Ishikawa (cell line): ENCODE data around the gene P2RX6.

Source experiments
- CEBPB ChIP-seq: IDR thresholded peaks from 2 replicates; pipeline ENCODE4 v1.6.1; 2012
- EGR1 ChIP-seq: IDR thresholded peaks from 2 replicates; pipeline ENCODE4 v1.6.1; 2012
- EP300 ChIP-seq: IDR thresholded peaks from 2 replicates; pipeline ENCODE4 v1.6.1; 2012; ENCODE audit warnings: borderline replicate concordance
- FOXM1 ChIP-seq: IDR thresholded peaks from 2 replicates; pipeline ENCODE4 v1.6.1; 2012; ENCODE audit warnings: low read depth, borderline replicate concordance
- NFIC ChIP-seq: IDR thresholded peaks from 2 replicates; pipeline ENCODE4 v1.6.1; 2012
- RAD21 ChIP-seq: IDR thresholded peaks from 2 replicates; pipeline ENCODE4 v1.6.1; 2012; ENCODE audit warnings: low read depth
- TAF1 ChIP-seq: IDR thresholded peaks from 2 replicates; pipeline ENCODE4 v1.6.1; 2012; ENCODE audit warnings: low read depth, mild to moderate bottlenecking
- TCF12 ChIP-seq: IDR thresholded peaks from 2 replicates; pipeline ENCODE4 v1.6.1; 2012; ENCODE audit warnings: low read depth
- TEAD4 ChIP-seq: IDR thresholded peaks from 2 replicates; pipeline ENCODE4 v1.6.1; 2012
- ZBTB7A ChIP-seq: IDR thresholded peaks from 2 replicates; pipeline ENCODE4 v1.6.1; 2012; ENCODE audit warnings: low read depth
- TF ChIP-seq, protein P1 (sequence below): IDR thresholded peaks from 2 replicates; pipeline ENCODE4 v1.6.1; 2012
- TF ChIP-seq, protein P2 (sequence below): IDR thresholded peaks from 2 replicates; pipeline ENCODE4 v1.6.1; 2012; ENCODE audit warnings: low read depth, mild to moderate bottlenecking

DNA sequence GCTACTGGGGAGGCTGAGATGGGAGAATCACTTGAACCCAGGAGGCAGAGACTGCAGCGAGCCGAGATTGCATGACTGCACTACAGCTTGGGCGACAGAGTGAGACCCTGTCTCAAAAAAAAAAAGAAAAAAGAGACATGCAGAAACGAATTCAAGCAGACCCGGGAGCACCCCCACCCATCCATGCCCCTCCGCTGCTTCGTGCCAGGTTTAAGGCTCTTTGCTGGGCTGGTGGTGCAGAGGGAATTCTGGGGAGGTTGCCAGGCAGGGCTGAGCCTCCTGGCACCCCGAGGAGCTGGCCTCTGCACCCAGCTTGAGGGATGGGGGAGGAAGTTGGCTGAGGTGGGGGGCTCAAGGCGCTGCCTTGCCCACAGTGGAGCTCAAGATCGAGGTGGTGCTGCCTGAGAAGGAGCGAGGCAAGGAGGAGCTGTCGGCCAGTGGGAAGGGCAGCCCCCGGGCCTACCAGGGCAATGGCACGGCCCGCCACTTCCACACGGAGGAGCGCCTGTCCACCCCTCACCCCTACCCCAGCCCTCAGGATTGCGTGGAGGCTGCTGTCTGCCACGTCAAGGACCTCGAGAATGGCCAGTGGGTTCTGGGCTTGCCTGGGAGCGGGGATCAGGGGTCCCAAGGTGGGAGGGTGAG lies 41.9 kb upstream of the P2RX6 start:
- TF ChIP-seq EP300 = no peak
- no peak for TF ChIP-seq CEBPB
- TF ChIP-seq, protein P1, sequence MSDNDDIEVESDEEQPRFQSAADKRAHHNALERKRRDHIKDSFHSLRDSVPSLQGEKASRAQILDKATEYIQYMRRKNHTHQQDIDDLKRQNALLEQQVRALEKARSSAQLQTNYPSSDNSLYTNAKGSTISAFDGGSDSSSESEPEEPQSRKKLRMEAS = no peak
- TF ChIP-seq, protein P2, sequence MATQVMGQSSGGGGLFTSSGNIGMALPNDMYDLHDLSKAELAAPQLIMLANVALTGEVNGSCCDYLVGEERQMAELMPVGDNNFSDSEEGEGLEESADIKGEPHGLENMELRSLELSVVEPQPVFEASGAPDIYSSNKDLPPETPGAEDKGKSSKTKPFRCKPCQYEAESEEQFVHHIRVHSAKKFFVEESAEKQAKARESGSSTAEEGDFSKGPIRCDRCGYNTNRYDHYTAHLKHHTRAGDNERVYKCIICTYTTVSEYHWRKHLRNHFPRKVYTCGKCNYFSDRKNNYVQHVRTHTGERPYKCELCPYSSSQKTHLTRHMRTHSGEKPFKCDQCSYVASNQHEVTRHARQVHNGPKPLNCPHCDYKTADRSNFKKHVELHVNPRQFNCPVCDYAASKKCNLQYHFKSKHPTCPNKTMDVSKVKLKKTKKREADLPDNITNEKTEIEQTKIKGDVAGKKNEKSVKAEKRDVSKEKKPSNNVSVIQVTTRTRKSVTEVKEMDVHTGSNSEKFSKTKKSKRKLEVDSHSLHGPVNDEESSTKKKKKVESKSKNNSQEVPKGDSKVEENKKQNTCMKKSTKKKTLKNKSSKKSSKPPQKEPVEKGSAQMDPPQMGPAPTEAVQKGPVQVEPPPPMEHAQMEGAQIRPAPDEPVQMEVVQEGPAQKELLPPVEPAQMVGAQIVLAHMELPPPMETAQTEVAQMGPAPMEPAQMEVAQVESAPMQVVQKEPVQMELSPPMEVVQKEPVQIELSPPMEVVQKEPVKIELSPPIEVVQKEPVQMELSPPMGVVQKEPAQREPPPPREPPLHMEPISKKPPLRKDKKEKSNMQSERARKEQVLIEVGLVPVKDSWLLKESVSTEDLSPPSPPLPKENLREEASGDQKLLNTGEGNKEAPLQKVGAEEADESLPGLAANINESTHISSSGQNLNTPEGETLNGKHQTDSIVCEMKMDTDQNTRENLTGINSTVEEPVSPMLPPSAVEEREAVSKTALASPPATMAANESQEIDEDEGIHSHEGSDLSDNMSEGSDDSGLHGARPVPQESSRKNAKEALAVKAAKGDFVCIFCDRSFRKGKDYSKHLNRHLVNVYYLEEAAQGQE = no peak
- TF ChIP-seq RAD21 = no peak
- TF ChIP-seq TEAD4 = no peak
- TF ChIP-seq TAF1 = no peak
- no peak for TF ChIP-seq ZBTB7A
- TF ChIP-seq NFIC = no peak
- TF ChIP-seq EGR1 = no peak
- TF ChIP-seq TCF12 = no peak
- TF ChIP-seq FOXM1 = no peak
